Smooth muscle cell of the umbilical artery (primary cell): ENCODE data around the gene SIM2. TPM values are rescaled to one million over a fixed set of nuclear protein-coding genes. Genes with fewer than 3 reads are reported as not detected.

ENCODE experiments used
- total RNA-seq: library from RNA; depleted of rRNA; stranded (reverse); fragments of >200 nt; gene quantifications from 2 replicates; pipeline ENCODE4 v1.2.3, GENCODE V29; 2014

Gene SIM2
- 0.05 TPM in 1 of 2 replicates, not detected in the other for total RNA-seq

GRCh38 chr21:36698981-36699545 is at the start of gene SIM2:
Gene SIM2, plus strand, starts transcription at chr21:36699115. Its CDS starts 632 bp downstream, at chr21:36699747.

Other genes with a start within 250 kb of the SIM2 start
- 0.28 and 0.30 TPM in 2 replicates for gene CLDN14, start 219.0 kb upstream of the SIM2 start, total RNA-seq